PC-9 (cell line): ENCODE results near the gene SLC35E4.

ENCODE experiments used
- CTCF ChIP-seq: fragments of 200-600 bp; sonication (generic); conservative IDR thresholded peaks from 2 replicates; pipeline ENCODE4 v1.6.1; 2017; ENCODE audit warnings: mixed run types, antibody characterized with exemption, mild to moderate bottlenecking, moderate library complexity
- EZH2 ChIP-seq: fragments of 200-600 bp; sonication (generic); IDR thresholded peaks from 2 replicates; pipeline ENCODE4 v1.8.0; 2017; ENCODE audit warnings: antibody characterized with exemption, low read depth

DNA sequence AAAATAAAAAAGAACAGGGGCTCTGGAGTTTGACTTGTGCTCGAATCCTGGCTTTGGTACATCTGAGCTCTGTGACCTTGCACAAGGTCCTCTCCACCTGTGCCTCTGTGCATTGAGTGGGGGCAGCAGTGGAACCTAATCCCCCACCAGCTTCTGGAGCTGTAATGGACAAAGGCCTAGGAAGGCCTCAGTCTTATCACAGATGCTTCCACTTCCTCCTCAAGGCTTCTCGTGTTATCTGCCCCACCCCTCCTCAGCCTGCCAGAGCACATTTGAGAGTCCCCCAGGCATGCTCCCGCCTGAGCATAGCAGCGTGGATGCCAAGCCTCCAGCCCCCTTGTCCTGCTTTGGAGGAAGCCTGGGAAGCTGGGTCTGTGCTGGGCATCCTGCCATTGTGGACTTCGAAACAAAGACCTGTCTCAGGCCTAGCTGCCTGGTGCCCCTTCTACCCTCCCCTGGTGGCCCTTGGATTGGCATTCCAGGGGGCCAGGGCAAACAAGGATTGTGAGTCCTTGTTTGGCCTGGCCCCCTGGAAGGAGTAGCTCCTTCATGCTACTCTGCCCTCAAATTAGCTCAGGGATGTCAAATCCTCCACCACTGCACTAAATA is 15.0 kb downstream of the SLC35E4 start:
- TF ChIP-seq CTCF (no peak), EZH2 (no peak)
